ENCODE results near the gene WBP11. TPM values are rescaled to one million over a fixed set of nuclear protein-coding genes. Genes with fewer than 3 reads are reported as not detected.

Gene WBP11
- total RNA-seq, 1 experiment from 2014 or later, result 56.6 TPM

- ChIA-PET POLR2A (interaction anchor here (0.5 to 8.5 kb wide), 24 partner anchors 10 to 1136 kb away, joined by 3 to 285 read pairs (median 4); partner anchors contain the start of genes ATF7IP, C12orf60, DERA and WBP11), CTCF (interaction anchor here (1.2 to 2.6 kb wide), 4 partner anchors 9 to 31 kb away, joined by 3 to 7 read pairs (median 6); no protein-coding TSS in a partner anchor)
- no peaks in the 10 kb centered on the region for H3K27me3 Mint-ChIP-seq (ENCODE audit: insufficient read depth, unreplicated experiment)
- H3K9me3 Mint-ChIP-seq (ENCODE audit: unreplicated experiment), result no peaks in the 10 kb centered on the region
- H3K27ac Mint-ChIP-seq (ENCODE audit: low read depth, unreplicated experiment), result peak overlapping the region; percentile 99
- BruUV-seq (replicated peaks), result no TSS peak
- DNase-seq (ENCODE audit: unreplicated experiment), result peak; percentile 70
- intact Hi-C loops (cut with micrococcal nuclease), result loop anchor here (1.0 to 10.0 kb wide), 4 partner anchors 28 to 408 kb away; partner anchors contain the start of genes ART4, ATF7IP, C12orf60 and WBP11
- no peak for TF ChIP-seq CTCF (IDR thresholded peaks at IDR 0.05; ENCODE audit: unreplicated experiment)
- peak overlapping the region; percentile 97 for H3K4me3 Mint-ChIP-seq (ENCODE audit: unreplicated experiment)
- H3K36me3 Mint-ChIP-seq (ENCODE audit: insufficient read depth, unreplicated experiment), result peaks cover 26% of the 10 kb centered on the region
- H3K4me1 Mint-ChIP-seq (ENCODE audit: insufficient read depth, unreplicated experiment), result peaks cover 17% of the 10 kb centered on the region
Observed at GRCh38 chr12:14774906-14775635, 28.2 kb downstream of the WBP11 start.

- CTCF ChIA-PET, result interaction anchor here (0.7 to 2.6 kb wide), 7 partner anchors 10 to 362 kb away, joined by 3 to 7 read pairs (median 4); no protein-coding TSS in a partner anchor
- Mint-ChIP-seq H3K27me3 (ENCODE audit: insufficient read depth, unreplicated experiment) (no peaks in the 10 kb centered on the region), H3K36me3 (ENCODE audit: insufficient read depth, unreplicated experiment) (peaks cover 27% of the 10 kb centered on the region), H3K27ac (ENCODE audit: low read depth, unreplicated experiment) (peak overlapping the region; percentile 99), H3K4me3 (ENCODE audit: unreplicated experiment) (peak overlapping the region; percentile 97), H3K4me1 (ENCODE audit: insufficient read depth, unreplicated experiment) (peaks cover 17% of the 10 kb centered on the region), H3K9me3 (ENCODE audit: unreplicated experiment) (no peaks in the 10 kb centered on the region)
- TSS peak; percentile 82 for BruUV-seq (replicated peaks)
- intact Hi-C loops (cut with micrococcal nuclease), result loop anchor here (1.0 to 10.0 kb wide), 4 partner anchors 29 to 407 kb away; partner anchors contain the start of genes ART4, ATF7IP, C12orf60 and WBP11
- POLR2A ChIA-PET, result interaction anchor here (0.5 to 8.5 kb wide), 35 partner anchors 8 to 1960 kb away, joined by 3 to 285 read pairs (median 3); partner anchors contain the start of genes ATF7IP, C12orf60, DERA and EPS8
- no peak for TF ChIP-seq CTCF (IDR thresholded peaks at IDR 0.05; ENCODE audit: unreplicated experiment)
- peak; percentile 96 for DNase-seq (ENCODE audit: unreplicated experiment)
Observed at GRCh38 chr12:14774074-14774905, 29.0 kb downstream of the WBP11 start.

GRCh38 chr12:14773685-14774073 lies 29.6 kb downstream of the WBP11 start:
- no peak for TF ChIP-seq CTCF (IDR thresholded peaks at IDR 0.05; ENCODE audit: unreplicated experiment)
- ChIA-PET POLR2A (interaction anchor here (0.6 to 8.5 kb wide), 21 partner anchors 8 to 1960 kb away, joined by 3 to 285 read pairs (median 3); partner anchors contain the start of genes C12orf60, EPS8 and WBP11), CTCF (interaction anchor here (0.6 to 1.5 kb wide), 5 partner anchors 10 to 443 kb away, joined by 3 to 4 read pairs (median 3); no protein-coding TSS in a partner anchor)
- Mint-ChIP-seq H3K4me1 (ENCODE audit: insufficient read depth, unreplicated experiment) (peaks cover 21% of the 10 kb centered on the region), H3K4me3 (ENCODE audit: unreplicated experiment) (peak overlapping the region; percentile 97), H3K9me3 (ENCODE audit: unreplicated experiment) (no peaks in the 10 kb centered on the region), H3K36me3 (ENCODE audit: insufficient read depth, unreplicated experiment) (peaks cover 29% of the 10 kb centered on the region), H3K27me3 (ENCODE audit: insufficient read depth, unreplicated experiment) (no peaks in the 10 kb centered on the region), H3K27ac (ENCODE audit: low read depth, unreplicated experiment) (peak overlapping the region; percentile 99)
- no peak for DNase-seq (ENCODE audit: unreplicated experiment)
- no TSS peak for BruUV-seq (replicated peaks)
- intact Hi-C loops (cut with micrococcal nuclease), result loop anchor here (1.0 to 10.0 kb wide), 4 partner anchors 30 to 406 kb away; partner anchors contain the start of genes ART4, ATF7IP, C12orf60 and WBP11

Data from MCF 10A (cell line).